SK-N-SH (cell line): Measurements from ENCODE around the gene ZFYVE21. TPM values are rescaled to one million over a fixed set of nuclear protein-coding genes. Genes with fewer than 3 reads are reported as not detected.

Experiments
- CTCF ChIA-PET: fragments of 300-600, 350-600 bp; formaldehyde crosslinking; extraction: SDS; loops from one replicate; lab custom pipeline; 2021; lab: Yijun Ruan, JAX
- POLR2A ChIA-PET: fragments of 350-600 bp; sonication (Branson Sonifier 250); formaldehyde crosslinking; extraction: SDS; loops from one replicate; lab custom pipeline; 2020; ENCODE audit warnings: antibody characterized with exemption, inconsistent platforms; lab: Yijun Ruan, JAX
- DNase-seq: peaks from one replicate; pipeline ENCODE4 v3.0.0; 2012
- H2AFZ ChIP-seq: fragments of 200-600 bp; sonication (generic); 2 replicates; pipeline ENCODE4 v1.8.1; 2016; ENCODE audit warnings: antibody characterized with exemption, mild to moderate bottlenecking, low read depth
- H3F3A ChIP-seq: fragments of 200-600 bp; sonication (generic); replicated peaks from 2 replicates; pipeline ENCODE3; 2016; ENCODE audit warnings: antibody characterized with exemption, mild to moderate bottlenecking; ENCODE audit not compliant: insufficient read depth
- H3K27ac ChIP-seq, 2 experiments: fragments of 200-500 bp in 1 of 2; fragments of 200-600 bp in 1 of 2; sonication (Bioruptor generic) in 1 of 2; sonication (generic), shearing (Covaris generic) in 1 of 2; 2 replicates each; pipeline versions ENCODE4 v1.5.1 to v1.6.1; 2014 to 2016; ENCODE audit warnings: low read depth in 2 of 2, inconsistent platforms in 1 of 2, low read length in 1 of 2, mild to moderate bottlenecking in 1 of 2, mixed read lengths in 1 of 2
- H3K27me3 ChIP-seq: fragments of 200-600 bp; sonication (generic), shearing (Covaris generic); 2 replicates; pipeline ENCODE4 v1.6.1; 2016; ENCODE audit warnings: mixed run types; ENCODE audit not compliant: insufficient read depth
- H3K36me3 ChIP-seq, 2 experiments: fragments of 200-500 bp in 1 of 2; fragments of 200-600 bp in 1 of 2; sonication (Bioruptor generic) in 1 of 2; sonication (generic) in 1 of 2; replicated peaks in 1 of 2; 2 replicates each; pipeline versions ENCODE3 to v1.5.1; 2014 to 2016; ENCODE audit warnings: low read length in 1 of 2, mild to moderate bottlenecking in 1 of 2; ENCODE audit not compliant: insufficient read depth in 2 of 2, control insufficient read depth in 1 of 2
- H3K4me1 ChIP-seq, 2 experiments: fragments of 200-500 bp in 1 of 2; fragments of 200-600 bp in 1 of 2; sonication (Bioruptor generic) in 1 of 2; sonication (generic), shearing (Covaris generic) in 1 of 2; 2 replicates each; pipeline versions ENCODE4 v1.5.1 to v1.6.1; 2014 to 2016; ENCODE audit warnings: low read depth in 1 of 2, low read length in 1 of 2, mixed run types in 1 of 2; ENCODE audit not compliant: insufficient read depth in 2 of 2, control insufficient read depth in 1 of 2
- H3K4me2 ChIP-seq: fragments of 200-600 bp; sonication (generic), shearing (Covaris generic); 2 replicates; pipeline ENCODE4 v1.6.1; 2017; ENCODE audit warnings: mixed run types
- H3K4me3 ChIP-seq, 2 experiments: fragments of 200-500 bp in 1 of 2; fragments of 200-600 bp in 1 of 2; sonication (Bioruptor generic) in 1 of 2; sonication (generic), shearing (Covaris generic) in 1 of 2; 2 replicates each; pipeline versions ENCODE4 v1.5.1 to v1.8.1; 2014 to 2016; ENCODE audit warnings: low read depth in 2 of 2, inconsistent platforms in 1 of 2, low read length in 1 of 2, mild to moderate bottlenecking in 1 of 2, mixed read lengths in 1 of 2, moderate library complexity in 1 of 2
- H3K79me2 ChIP-seq: fragments of 200-600 bp; sonication (generic); 2 replicates; pipeline ENCODE4 v1.8.1; 2017; ENCODE audit warnings: mild to moderate bottlenecking; ENCODE audit not compliant: insufficient read depth
- H3K9ac ChIP-seq: fragments of 200-600 bp; sonication (generic); 2 replicates; pipeline ENCODE4 v1.6.1; 2017; ENCODE audit warnings: mixed run types
- H3K9me2 ChIP-seq: fragments of 200-600 bp; sonication (generic); 2 replicates; pipeline ENCODE4 v1.6.1; 2017; ENCODE audit warnings: mixed run types
- H3K9me3 ChIP-seq: fragments of 200-600 bp; sonication (generic); 2 replicates; pipeline ENCODE4 v1.6.1; 2017; ENCODE audit warnings: mixed run types, mild to moderate bottlenecking, moderate library complexity
- H4K20me1 ChIP-seq: fragments of 200-600 bp; sonication (generic); 2 replicates; pipeline ENCODE4 v1.6.1; 2017; ENCODE audit warnings: mild to moderate bottlenecking, mixed run types; ENCODE audit not compliant: insufficient read depth
- CHD2 ChIP-seq: fragments of 150-350 bp; IDR thresholded peaks from 2 replicates; pipeline ENCODE4 v1.6.1; 2018; ENCODE audit warnings: low read length; ENCODE audit not compliant: partially characterized antibody
- ELF1 ChIP-seq: IDR thresholded peaks from 2 replicates; pipeline ENCODE4 v1.4.0; 2012
- FOSL2 ChIP-seq: IDR thresholded peaks from 2 replicates; pipeline ENCODE4 v1.4.0; 2012; ENCODE audit warnings: low read depth, mild to moderate bottlenecking, moderate library complexity, borderline replicate concordance
- GABPA ChIP-seq: IDR thresholded peaks from 2 replicates; pipeline ENCODE4 v1.4.0; 2012; ENCODE audit warnings: low read depth, mild to moderate bottlenecking
- GATA2 ChIP-seq: sonication (generic); formaldehyde crosslinking; IDR thresholded peaks from 2 replicates; pipeline ENCODE4 v1.5.0; 2020; ENCODE audit warnings: mild to moderate bottlenecking, missing genetic modification reagents
- MAX ChIP-seq: IDR thresholded peaks from 2 replicates; pipeline ENCODE4 v1.4.0; 2012; ENCODE audit warnings: low read depth
- MEF2A ChIP-seq: IDR thresholded peaks from 2 replicates; pipeline ENCODE4 v1.4.0; 2012; ENCODE audit warnings: low read depth, borderline replicate concordance
- NFIC ChIP-seq: IDR thresholded peaks from 2 replicates; pipeline ENCODE4 v1.4.0; 2012; ENCODE audit warnings: borderline replicate concordance
- POLR2AphosphoS5 ChIP-seq: IDR thresholded peaks from 2 replicates; pipeline ENCODE4 v1.6.1; 2012; ENCODE audit warnings: low read depth, low read length
- RAD21 ChIP-seq: IDR thresholded peaks from 2 replicates; pipeline ENCODE4 v1.6.1; 2012; ENCODE audit warnings: mild to moderate bottlenecking, low read length
- RFX5 ChIP-seq: IDR thresholded peaks from 2 replicates; pipeline ENCODE4 v1.6.1; 2012; ENCODE audit warnings: mild to moderate bottlenecking, improper control_type of control experiment, low read length
- TAF1 ChIP-seq: IDR thresholded peaks from 2 replicates; pipeline ENCODE4 v1.6.1; 2012; ENCODE audit warnings: low read depth, mild to moderate bottlenecking, low read length, moderate library complexity, borderline replicate concordance
- TCF12 ChIP-seq: IDR thresholded peaks from 2 replicates; pipeline ENCODE4 v1.4.0; 2012
- YY1 ChIP-seq: IDR thresholded peaks from 2 replicates; pipeline ENCODE4 v1.4.0; 2012; ENCODE audit warnings: low read depth, mild to moderate bottlenecking
- ZBTB33 ChIP-seq: IDR thresholded peaks from 2 replicates; pipeline ENCODE4 v1.4.0; 2012; ENCODE audit warnings: low read depth, borderline replicate concordance
- WGBS: methylation state at CpG from one replicate; pipeline ENCODE4 v1.1.6; 2017; ENCODE audit warnings: low lambda C conversion rate; 5-methylcytosine and 5-hydroxymethylcytosine counted together
- polyA plus RNA-seq, 3 experiments: library from polyadenylated mRNA; depleted of rRNA; stranded (reverse); fragments of >200 nt; gene quantifications; 2 replicates each; pipeline ENCODE4 v1.2.3, GENCODE V29; 2012

The ZFYVE21 gene
- polyA plus RNA-seq, 1 of the 3 experiments (the other 2 are of a cell fraction): 82.1 TPM

- ChIA-PET POLR2A (interaction anchor here (0.7 kb wide), 1 partner anchor 21 kb away, joined by 3 read pairs; no protein-coding TSS in a partner anchor), CTCF (interaction anchor here (0.6 to 1.8 kb wide), 6 partner anchors 10 to 284 kb away, joined by 3 to 4 read pairs (median 3); a partner anchor contains a TSS)
- H3K9me2 ChIP-seq: no peaks in the 10 kb centered on the region
- peaks cover 9 to 56% of the 10 kb centered on the region in 2 experiments for H3K36me3 ChIP-seq
- H3K9me3 ChIP-seq: no peaks in the 10 kb centered on the region
- no peak overlapping the region for H3K27ac ChIP-seq
- H3K4me2 ChIP-seq: no peak overlapping the region
- H3K4me1 ChIP-seq: no peaks in the 10 kb centered on the region; a peak in 1 of 4 replicates
- no peak for TF ChIP-seq TCF12
- no peak overlapping the region for H2AFZ ChIP-seq
- 91% methylated on average over 9 of the region's 10 CpGs for WGBS
- no peaks in the 10 kb centered on the region for H3K79me2 ChIP-seq
- H3K27me3 ChIP-seq: no peaks in the 10 kb centered on the region
- no peaks in the 10 kb centered on the region for H3F3A ChIP-seq
- no peaks in the 10 kb centered on the region for H4K20me1 ChIP-seq
- DNase-seq: no peak
- H3K4me3 ChIP-seq: no peak overlapping the region
- H3K9ac ChIP-seq: no peak overlapping the region
Measured at GRCh38 chr14:103736546-103737431, 21.2 kb downstream of the ZFYVE21 start.

- CTCF ChIA-PET: interaction anchor here (1.0 to 1.8 kb wide), 2 partner anchors 17 to 173 kb away, joined by 3 to 4 read pairs; no protein-coding TSS in a partner anchor
Measured at GRCh38 chr14:103737432-103738045, 21.9 kb downstream of the ZFYVE21 start.

More at GRCh38 chr14:103737432-103738045, 21.9 kb downstream of the ZFYVE21 start:
- Histone ChIP-seq H3K9ac (no peak overlapping the region), H3K4me1 (no peaks in the 10 kb centered on the region; a peak in 1 of 4 replicates), H3K4me3 (no peak overlapping the region), H3K27me3 (no peaks in the 10 kb centered on the region), H3K79me2 (no peaks in the 10 kb centered on the region), H3K36me3 (peaks cover 9 to 49% of the 10 kb centered on the region in 2 experiments), H2AFZ (no peak overlapping the region), H3F3A (no peaks in the 10 kb centered on the region), H4K20me1 (no peaks in the 10 kb centered on the region)
- no peak for DNase-seq
- TF ChIP-seq CHD2: no peak
- no peak for TF ChIP-seq ZBTB33
- TF ChIP-seq MAX: no peak
- no peak for TF ChIP-seq GATA2
- TF ChIP-seq GABPA: no peak
- no peak for TF ChIP-seq ELF1
- TF ChIP-seq YY1: no peak
- no peak for TF ChIP-seq TAF1
- TF ChIP-seq RAD21: no peak
- TF ChIP-seq TCF12: no peak
- TF ChIP-seq MEF2A: no peak
- no peak for TF ChIP-seq RFX5
- TF ChIP-seq POLR2AphosphoS5: no peak
- TF ChIP-seq NFIC: no peak
- TF ChIP-seq FOSL2: no peak
- TF ChIP-seq, all 33 proteins: peak for 0
- 96% methylated on average over 12 of the region's 16 CpGs for WGBS
- Histone ChIP-seq H3K27ac (no peak overlapping the region), H3K4me2 (no peak overlapping the region), H3K9me3 (no peaks in the 10 kb centered on the region), H3K9me2 (no peaks in the 10 kb centered on the region)
- POLR2A ChIA-PET: interaction anchor here (0.7 kb wide), 1 partner anchor 20 kb away, joined by 3 read pairs; no protein-coding TSS in a partner anchor
